GF-D8 (cell line): ENCODE results near the gene EFTUD2.

Experiments used
- DNase-seq: peaks from one replicate; lab custom pipeline; 2025; lab: John Stamatoyannopoulos, UW

The EFTUD2 gene

GRCh38 chr17:44910231-44911106 is 11.2 kb upstream of the EFTUD2 start:
- DNase-seq = no peak

- no peak for DNase-seq
These were observed 10.5 kb upstream of the EFTUD2 start for GRCh38 chr17:44909681-44910144.

GRCh38 chr17:44908761-44909326 is 9.6 kb upstream of the EFTUD2 start:
- DNase-seq = no peak

- no peak for DNase-seq
These were observed 8.7 kb upstream of the EFTUD2 start for GRCh38 chr17:44907729-44908470.

- DNase-seq = no peak
These were observed 7.8 kb upstream of the EFTUD2 start for GRCh38 chr17:44906763-44907728.

- no peak for DNase-seq
These were observed 6.9 kb upstream of the EFTUD2 start for GRCh38 chr17:44906010-44906646.

- DNase-seq = no peak
These were observed 6.1 kb upstream of the EFTUD2 start for GRCh38 chr17:44905006-44906000.

GRCh38 chr17:44904001-44904984 is 5.0 kb upstream of the EFTUD2 start:
- DNase-seq = no peak

- DNase-seq = no peak
These were observed 3.9 kb upstream of the EFTUD2 start for GRCh38 chr17:44903012-44903685.

- no peak for DNase-seq
These were observed 3.0 kb upstream of the EFTUD2 start for GRCh38 chr17:44902135-44902760.

GRCh38 chr17:44901411-44901921 is 2.2 kb upstream of the EFTUD2 start:
- peak; percentile 74 for DNase-seq

GRCh38 chr17:44900894-44901293 is 1.6 kb upstream of the EFTUD2 start:
- peak; percentile 74 for DNase-seq

- DNase-seq = peak; percentile 53
These were observed 524 bp downstream of the EFTUD2 start for GRCh38 chr17:44898768-44899073.

GRCh38 chr17:44894642-44895041 is 4.6 kb downstream of the EFTUD2 start:
- no peak for DNase-seq

GRCh38 chr17:44892250-44892649 is 7.0 kb downstream of the EFTUD2 start:
- no peak for DNase-seq

- DNase-seq = no peak
These were observed 10.2 kb downstream of the EFTUD2 start for GRCh38 chr17:44889003-44889402.
